CD4-positive, CD25-positive, alpha-beta regulatory T cell (primary cell): ENCODE measurements around the gene DLK1. TPM values are rescaled to one million over a fixed set of nuclear protein-coding genes. Genes with fewer than 3 reads are reported as not detected.

ENCODE experiments used
- ATAC-seq, 2 donors: fragments of 150-1000 bp; cut with Tn5 transposase; one replicate each; pipeline ENCODE4 v1.10.0; 2021; ENCODE audit warnings: low read depth in 2 of 2, moderate number of reproducible peaks in 2 of 2, moderate library complexity in 1 of 2
- DNase-seq, 3 donors: peaks; one replicate each; pipeline versions ENCODE4 v3.0.0 to v3.0.0-alpha.2; 2012 to 2022; ENCODE audit warnings: mixed read lengths in 1 of 3
- H3K27ac ChIP-seq: one replicate; pipeline ENCODE4 v1.7.0; 2013; ENCODE audit warnings: mild to moderate bottlenecking, low read length; ENCODE audit not compliant: insufficient read depth, poor library complexity, severe bottlenecking
- H3K27me3 ChIP-seq: one replicate; pipeline ENCODE4 v1.7.0; 2013; ENCODE audit warnings: low read length; ENCODE audit not compliant: control insufficient read depth, insufficient read depth
- H3K36me3 ChIP-seq: one replicate; pipeline ENCODE4 v1.7.0; 2013; ENCODE audit warnings: mild to moderate bottlenecking, low read length, moderate library complexity; ENCODE audit not compliant: control insufficient read depth, insufficient read depth
- H3K4me1 ChIP-seq: 2 replicates; pipeline ENCODE4 v1.7.0; 2013; ENCODE audit warnings: mild to moderate bottlenecking, low read length; ENCODE audit not compliant: insufficient read depth, control insufficient read depth, poor library complexity, severe bottlenecking
- H3K4me3 ChIP-seq: one replicate; pipeline ENCODE4 v1.7.0; 2013; ENCODE audit warnings: low read depth, mild to moderate bottlenecking, low read length, moderate library complexity
- H3K9me3 ChIP-seq, 2 experiments: 1 replicate in 1 of 2; 2 replicates in 1 of 2; pipeline ENCODE4 v1.7.0; 2013; ENCODE audit warnings: low read length in 2 of 2, mild to moderate bottlenecking in 1 of 2, moderate library complexity in 1 of 2; ENCODE audit not compliant: control insufficient read depth in 2 of 2
- H3K27ac Mint-ChIP-seq, 3 donors: one replicate each; pipeline ENCODE4 v1.8.0; 2020 to 2022; ENCODE audit warnings: mild to moderate bottlenecking in 3 of 3, mixed read lengths in 3 of 3, moderate library complexity in 2 of 3
- H3K27me3 Mint-ChIP-seq: one replicate; pipeline ENCODE4 v1.8.0; 2022; ENCODE audit warnings: mild to moderate bottlenecking, mixed read lengths
- H3K36me3 Mint-ChIP-seq: one replicate; pipeline ENCODE4 v1.8.0; 2020; ENCODE audit warnings: mixed read lengths
- H3K4me1 Mint-ChIP-seq, 4 donors: one replicate each; pipeline ENCODE4 v1.8.0; 2020 to 2022; ENCODE audit warnings: mixed read lengths in 4 of 4, mild to moderate bottlenecking in 1 of 4
- H3K4me3 Mint-ChIP-seq, 4 donors: one replicate each; pipeline ENCODE4 v1.8.0; 2020 to 2022; ENCODE audit warnings: mild to moderate bottlenecking in 4 of 4, mixed read lengths in 4 of 4, moderate library complexity in 3 of 4
- H3K9me3 Mint-ChIP-seq, 7 donors: one replicate each; pipeline ENCODE4 v1.8.0; 2020 to 2022; ENCODE audit warnings: mixed read lengths in 7 of 7, mild to moderate bottlenecking in 3 of 7, moderate library complexity in 2 of 7
- polyA plus RNA-seq, 4 donors: library from polyadenylated mRNA; unstranded; fragments of 300-500 nt; fragmentation: Illumina TruSeq; gene quantifications; one replicate each; pipeline ENCODE4 v1.2.3, GENCODE V29; 2021
- total RNA-seq: library from RNA; stranded (reverse); gene quantifications from one replicate; pipeline ENCODE4 v1.2.3, GENCODE V29; 2022

The DLK1 gene
- total and polyA plus RNA-seq, 5 donors from 2014 or later: not detected

DNA sequence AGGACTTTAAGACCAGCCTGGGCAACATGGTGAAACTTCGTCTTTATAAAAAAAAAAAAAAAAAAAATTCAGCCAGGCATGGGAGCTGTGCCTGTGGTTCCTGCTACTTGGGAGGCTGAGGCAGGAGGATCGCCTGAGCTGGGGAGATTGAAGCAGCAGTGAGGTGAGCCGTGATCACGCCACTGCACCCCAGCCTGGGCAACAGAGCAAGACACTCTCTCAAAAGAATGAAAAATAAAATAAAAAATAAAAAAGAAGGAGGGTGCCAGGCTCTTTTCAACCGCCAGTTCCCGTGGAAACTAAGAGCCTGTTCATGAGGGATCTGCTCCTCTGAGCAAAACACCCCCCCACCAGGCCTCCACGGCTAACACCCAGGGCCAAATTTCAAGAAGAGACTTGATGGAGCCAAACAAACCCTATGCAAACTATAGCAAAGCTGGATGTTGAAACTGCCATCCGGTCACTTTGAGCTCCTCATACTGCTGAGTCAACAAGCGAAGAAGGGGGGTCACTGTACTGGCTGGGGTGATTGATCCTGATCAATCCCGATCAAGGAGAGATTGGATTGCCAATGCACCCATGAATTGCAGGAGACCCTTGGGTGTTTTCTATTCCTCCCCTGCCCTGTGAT lies 23.4 kb downstream of the DLK1 start:
- peaks cover 36% of the 10 kb centered on the region for H3K27me3 Mint-ChIP-seq

DNA sequence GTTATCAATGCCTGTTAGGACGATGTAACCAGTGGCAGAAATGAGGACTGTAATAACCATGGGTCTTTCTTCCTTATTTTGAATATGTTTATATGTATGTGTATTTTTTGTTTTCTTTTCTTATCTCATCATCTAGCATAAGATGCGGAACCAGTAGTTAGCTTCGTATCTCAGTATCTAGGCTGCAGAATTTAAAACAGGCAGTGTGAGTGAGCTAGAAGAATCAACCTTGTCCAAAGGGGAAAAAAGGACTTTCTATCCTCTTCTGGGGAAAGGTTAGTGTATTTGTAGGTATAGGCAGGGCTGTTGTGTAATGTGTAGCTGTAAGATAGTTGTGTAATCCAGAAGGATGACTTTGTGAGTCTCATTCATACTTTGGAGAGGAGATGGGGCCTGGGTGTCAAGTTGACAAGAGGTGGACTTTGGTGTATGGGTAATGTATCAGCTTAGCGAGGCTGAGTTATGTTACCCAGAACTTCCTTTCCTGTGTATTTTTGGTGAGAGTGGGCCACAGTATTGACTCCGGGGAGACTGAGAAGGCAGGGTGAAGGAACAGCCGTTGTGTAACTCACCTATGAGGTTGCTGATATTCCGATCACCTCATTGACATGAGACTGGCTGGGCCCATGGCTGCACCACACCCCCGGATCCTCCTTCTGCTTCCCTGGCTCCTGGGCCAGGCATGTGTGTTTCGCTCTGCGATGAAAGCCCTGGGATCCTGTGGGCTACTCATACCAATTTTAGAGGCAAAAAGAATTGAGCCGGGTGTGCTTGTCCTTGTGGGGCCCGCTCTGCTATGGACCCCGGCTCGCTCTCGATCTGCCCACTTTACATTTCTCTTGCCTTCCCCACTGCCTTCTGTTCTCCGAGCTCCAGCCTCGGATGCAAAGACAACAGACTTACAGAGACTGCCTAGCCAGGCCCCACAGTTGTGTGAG lies 24.3 kb downstream of the DLK1 start:
- H3K27ac ChIP-seq: no peak overlapping the region
- ATAC-seq (no peak), DNase-seq (no peak)
- H3K4me1 Mint-ChIP-seq: peaks cover 0 to 2% (median 0%) of the 10 kb centered on the region in 4 donors
- H3K27me3 ChIP-seq: peaks cover 2% of the 10 kb centered on the region
- H3K36me3 Mint-ChIP-seq: no peaks in the 10 kb centered on the region
- H3K4me1 ChIP-seq: no peaks in the 10 kb centered on the region
- H3K27me3 Mint-ChIP-seq: peaks cover 41% of the 10 kb centered on the region
- no peak overlapping the region for H3K27ac Mint-ChIP-seq
- H3K4me3 Mint-ChIP-seq: no peak overlapping the region
- no peak overlapping the region for H3K4me3 ChIP-seq
- H3K36me3 ChIP-seq: no peaks in the 10 kb centered on the region
- H3K9me3 ChIP-seq: no peaks in the 10 kb centered on the region
- H3K9me3 Mint-ChIP-seq: peaks cover 0 to 1% (median 0%) of the 10 kb centered on the region in 7 donors

More for the DNA sequence above, 23.4 kb downstream of the DLK1 start:
- DNase-seq: no peak
- no peak for ATAC-seq
- no peak overlapping the region for H3K4me3 ChIP-seq
- H3K27ac Mint-ChIP-seq: no peak overlapping the region
- H3K4me1 Mint-ChIP-seq: peaks cover 0 to 2% (median 0%) of the 10 kb centered on the region in 4 donors
- H3K36me3 Mint-ChIP-seq: no peaks in the 10 kb centered on the region
- H3K27ac ChIP-seq: no peak overlapping the region
- H3K9me3 Mint-ChIP-seq: peaks cover 0 to 1% (median 0%) of the 10 kb centered on the region in 7 donors
- H3K27me3 ChIP-seq: no peaks in the 10 kb centered on the region
- no peaks in the 10 kb centered on the region for H3K9me3 ChIP-seq
- H3K4me3 Mint-ChIP-seq: no peak overlapping the region
- H3K4me1 ChIP-seq: no peaks in the 10 kb centered on the region
- no peaks in the 10 kb centered on the region for H3K36me3 ChIP-seq

GRCh38 chr14:100754020-100754419 lies 27.3 kb downstream of the DLK1 start:
- peaks cover 51% of the 10 kb centered on the region for H3K27me3 Mint-ChIP-seq
- DNase-seq (no peak), ATAC-seq (no peak)
- H3K4me1 Mint-ChIP-seq: peaks cover 0 to 2% (median 0%) of the 10 kb centered on the region in 4 donors
- peaks cover 0 to 3% (median 0%) of the 10 kb centered on the region in 7 donors for H3K9me3 Mint-ChIP-seq
- Histone ChIP-seq H3K27ac (no peak overlapping the region), H3K4me1 (no peaks in the 10 kb centered on the region), H3K36me3 (no peaks in the 10 kb centered on the region), H3K9me3 (no peaks in the 10 kb centered on the region), H3K27me3 (peaks cover 2% of the 10 kb centered on the region), H3K4me3 (no peak overlapping the region)
- no peak overlapping the region for H3K4me3 Mint-ChIP-seq
- no peak overlapping the region for H3K27ac Mint-ChIP-seq
- H3K36me3 Mint-ChIP-seq: no peaks in the 10 kb centered on the region

DNA sequence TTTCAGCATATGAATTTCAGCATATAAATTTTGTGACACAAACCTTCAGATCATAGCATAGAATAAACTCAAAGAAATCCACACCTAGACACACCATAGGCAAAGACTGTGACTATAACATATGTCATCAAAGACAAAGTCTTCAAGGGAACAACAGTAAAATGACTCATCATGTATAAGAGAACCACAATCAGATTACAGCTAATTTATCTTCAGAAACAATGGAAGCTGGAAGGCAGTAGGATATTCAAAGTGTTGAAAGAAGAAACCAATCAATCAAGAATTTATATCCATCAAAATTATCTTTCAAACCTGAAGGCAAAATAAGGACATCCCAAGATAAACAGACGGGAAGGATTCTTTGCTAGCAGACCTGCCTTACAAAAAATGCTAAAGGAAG lies 29.0 kb downstream of the DLK1 start:
- ATAC-seq (no peak), DNase-seq (no peak)
- H3K4me3 ChIP-seq: no peak overlapping the region
- H3K27me3 ChIP-seq: peaks cover 2% of the 10 kb centered on the region
- Mint-ChIP-seq H3K36me3 (no peaks in the 10 kb centered on the region), H3K4me3 (no peak overlapping the region), H3K4me1 (peaks cover 0 to 2% (median 0%) of the 10 kb centered on the region in 4 donors), H3K9me3 (peaks cover 0 to 3% (median 0%) of the 10 kb centered on the region in 7 donors), H3K27me3 (peaks cover 49% of the 10 kb centered on the region), H3K27ac (no peak overlapping the region)
- no peaks in the 10 kb centered on the region for H3K9me3 ChIP-seq
- H3K36me3 ChIP-seq: no peaks in the 10 kb centered on the region
- H3K27ac ChIP-seq: no peak overlapping the region
- no peaks in the 10 kb centered on the region for H3K4me1 ChIP-seq

DNA sequence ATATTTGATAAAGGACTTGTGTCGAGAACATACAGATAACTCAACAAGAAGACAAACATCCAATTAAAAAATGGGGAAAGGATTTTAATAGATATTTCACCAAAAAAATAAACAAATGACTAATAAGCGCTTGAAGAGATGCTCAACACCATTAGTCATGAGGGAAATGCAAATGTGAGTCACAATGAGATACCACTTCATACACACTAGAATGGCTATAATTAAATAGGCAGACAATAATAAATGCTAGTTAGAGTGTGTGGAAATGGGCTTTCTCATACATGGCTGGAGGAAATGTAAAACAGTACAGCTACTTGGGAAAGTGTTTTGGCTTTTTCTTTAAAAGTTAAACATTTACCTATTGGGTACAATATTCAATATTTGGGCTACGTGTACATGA lies 34.8 kb downstream of the DLK1 start:
- H3K36me3 Mint-ChIP-seq: no peaks in the 10 kb centered on the region
- Histone ChIP-seq H3K27me3 (no peaks in the 10 kb centered on the region), H3K36me3 (no peaks in the 10 kb centered on the region), H3K27ac (no peak overlapping the region), H3K4me1 (no peaks in the 10 kb centered on the region), H3K9me3 (no peaks in the 10 kb centered on the region), H3K4me3 (no peak overlapping the region)
- peaks cover 20% of the 10 kb centered on the region for H3K27me3 Mint-ChIP-seq
- H3K9me3 Mint-ChIP-seq: peaks cover 0 to 1% (median 0%) of the 10 kb centered on the region in 7 donors
- H3K27ac Mint-ChIP-seq: no peak overlapping the region
- DNase-seq (no peak), ATAC-seq (no peak)
- H3K4me1 Mint-ChIP-seq: no peaks in the 10 kb centered on the region
- no peak overlapping the region for H3K4me3 Mint-ChIP-seq

GRCh38 chr14:100762089-100762515 lies 35.4 kb downstream of the DLK1 start:
- Mint-ChIP-seq H3K36me3 (no peaks in the 10 kb centered on the region), H3K27ac (peak overlapping the region in 1 of 3 donors; percentile 16), H3K4me3 (no peak overlapping the region), H3K9me3 (no peaks in the 10 kb centered on the region), H3K27me3 (peaks cover 20% of the 10 kb centered on the region), H3K4me1 (no peaks in the 10 kb centered on the region)
- H3K4me1 ChIP-seq: no peaks in the 10 kb centered on the region
- ATAC-seq (no peak), DNase-seq (no peak)
- no peak overlapping the region for H3K4me3 ChIP-seq
- H3K36me3 ChIP-seq: no peaks in the 10 kb centered on the region
- no peaks in the 10 kb centered on the region for H3K9me3 ChIP-seq
- H3K27ac ChIP-seq: no peak overlapping the region
- no peaks in the 10 kb centered on the region for H3K27me3 ChIP-seq

GRCh38 chr14:100762901-100763300 lies 36.2 kb downstream of the DLK1 start:
- H3K27me3 Mint-ChIP-seq: peaks cover 17% of the 10 kb centered on the region
- H3K36me3 Mint-ChIP-seq: no peaks in the 10 kb centered on the region
- H3K9me3 ChIP-seq: no peaks in the 10 kb centered on the region
- H3K9me3 Mint-ChIP-seq: no peaks in the 10 kb centered on the region
- DNase-seq (no peak), ATAC-seq (no peak)
- H3K4me3 Mint-ChIP-seq: no peak overlapping the region
- H3K27ac ChIP-seq: no peak overlapping the region
- H3K4me1 ChIP-seq: no peaks in the 10 kb centered on the region
- H3K4me1 Mint-ChIP-seq: no peaks in the 10 kb centered on the region
- no peak overlapping the region for H3K4me3 ChIP-seq
- no peaks in the 10 kb centered on the region for H3K27me3 ChIP-seq
- no peak overlapping the region for H3K27ac Mint-ChIP-seq
- H3K36me3 ChIP-seq: no peaks in the 10 kb centered on the region
